Measurements from ENCODE around the gene NLGN4X.
"Not testable (repeated sequence)": the region's sequence is repeated elsewhere in the genome, so short reads cannot be mapped to it uniquely, and the experiment has no call there.

- TF ChIP-seq POLR2A, CTCF (IDR thresholded peaks at IDR 0.05): not testable (repeated sequence)
Observed at GRCh38 chrX:5903586-5904190, 325.0 kb downstream of the NLGN4X start.

Measured in body of pancreas (tissue), 4 donors.